Fibroblast of skin of left biceps (primary cell): Measurements from ENCODE around the gene EPSTI1.
"Not testable (repeated sequence)": the region's sequence is repeated elsewhere in the genome, so short reads cannot be mapped to it uniquely, and the experiment has no call there.

ENCODE experiments used
- DNase-seq, 2 experiments: peaks; one replicate each; pipeline ENCODE4 v3.0.0-alpha.2; 2013; ENCODE audit warnings: low read depth in 2 of 2

Gene EPSTI1

DNA sequence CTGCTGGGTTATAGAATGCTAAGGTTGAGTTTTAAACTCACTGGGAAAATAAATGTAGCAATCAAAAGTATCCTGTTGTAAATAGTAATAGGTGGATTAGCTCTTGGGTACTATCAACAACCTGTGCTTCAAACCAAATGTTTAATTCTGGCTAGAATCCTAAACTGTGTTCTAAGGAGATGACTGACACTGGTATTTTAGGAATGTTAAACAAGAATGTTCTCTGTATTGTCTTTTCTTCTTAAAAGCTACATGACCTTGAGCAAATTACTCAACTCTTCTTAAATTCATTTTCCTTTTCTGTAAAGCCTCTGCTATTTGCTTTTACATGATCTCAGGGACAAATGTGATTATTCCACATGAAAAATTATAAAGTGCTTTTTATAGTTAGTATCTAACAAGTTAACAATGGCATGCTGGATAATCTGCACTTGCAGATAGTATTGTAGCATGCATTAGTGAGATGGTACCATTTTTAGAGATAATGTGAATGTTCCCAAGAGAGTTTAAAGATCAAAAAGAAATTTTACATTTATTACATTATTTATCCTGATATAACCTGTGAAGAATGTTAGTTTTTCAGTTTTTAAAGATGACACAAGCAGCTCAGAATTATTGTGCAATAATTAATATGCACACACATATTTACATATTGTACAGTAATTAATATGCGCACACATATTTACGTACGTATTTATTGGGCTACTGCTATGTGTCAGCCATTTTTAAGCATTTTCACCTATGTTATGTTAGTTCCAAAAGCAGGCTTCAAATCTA is 13.6 kb upstream of the EPSTI1 start:
- no peak for DNase-seq

- no peak for DNase-seq
Observed at GRCh38 chr13:43003729-43004128, 11.7 kb upstream of the EPSTI1 start.

GRCh38 chr13:43003010-43003409 is 11.0 kb upstream of the EPSTI1 start:
- DNase-seq, result no peak

GRCh38 chr13:43002021-43002420 is 10.0 kb upstream of the EPSTI1 start:
- no peak for DNase-seq

GRCh38 chr13:43000676-43001075 is 8.6 kb upstream of the EPSTI1 start:
- DNase-seq, result no peak

GRCh38 chr13:42999491-42999890 is 7.5 kb upstream of the EPSTI1 start:
- DNase-seq, result no peak

DNA sequence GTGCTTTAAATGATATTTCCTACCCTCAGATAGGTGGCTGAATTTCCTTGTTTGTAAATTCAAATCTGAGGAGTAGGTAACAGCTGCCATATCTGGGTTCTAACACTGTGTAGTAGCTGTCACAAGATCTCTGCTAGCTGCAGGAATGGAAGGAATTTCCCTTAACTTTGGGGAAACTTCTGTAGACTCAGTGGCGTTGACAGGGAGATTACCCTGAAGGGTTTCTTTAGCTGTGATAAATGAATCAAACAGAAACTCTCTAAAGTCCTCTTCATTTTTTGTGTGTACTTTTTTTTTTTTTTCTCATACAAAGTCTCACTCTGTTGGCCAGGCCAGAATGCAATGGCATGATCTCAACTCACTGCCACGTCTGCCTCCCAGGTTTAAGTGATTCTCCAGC is 5.3 kb upstream of the EPSTI1 start:
- peak; percentile 69 to 79 for DNase-seq

- peak; percentile 89 to 92 for DNase-seq
Observed at GRCh38 chr13:42996584-42996983, 4.5 kb upstream of the EPSTI1 start.

GRCh38 chr13:42994878-42995277 is 2.8 kb upstream of the EPSTI1 start:
- no peak for DNase-seq

GRCh38 chr13:42992764-42993122 is 702 bp upstream of the EPSTI1 start:
- no peak for DNase-seq

- not testable (repeated sequence) for DNase-seq
Observed at GRCh38 chr13:42991233-42991897, 676 bp downstream of the EPSTI1 start.

GRCh38 chr13:42990291-42991232 is 1.5 kb downstream of the EPSTI1 start:
- peak in 1 of 2 experiments; percentile 53 for DNase-seq

DNA sequence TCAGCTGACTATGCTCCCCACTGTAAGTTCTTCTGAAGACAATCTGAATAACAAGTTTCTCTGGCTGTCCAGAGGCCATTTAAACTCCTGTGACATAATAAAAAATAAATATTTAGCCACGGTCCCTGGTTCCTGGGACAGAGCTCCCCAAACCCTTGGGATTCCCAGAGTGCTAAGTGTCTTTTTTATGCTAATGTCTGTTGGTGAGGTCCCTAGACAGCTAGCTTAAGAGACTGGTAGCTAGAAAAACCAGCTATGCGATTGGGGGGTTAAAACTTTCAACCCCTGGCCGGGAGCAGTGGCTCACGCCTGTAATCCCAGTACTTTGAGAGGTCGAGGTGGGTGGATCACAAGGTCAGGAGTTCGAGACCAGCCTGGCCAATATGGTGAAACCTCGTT is 5.9 kb downstream of the EPSTI1 start:
- DNase-seq, result no peak

GRCh38 chr13:42985312-42986175 is 6.5 kb downstream of the EPSTI1 start:
- DNase-seq, result no peak

- DNase-seq, result no peak
Observed at GRCh38 chr13:42984691-42985090, 7.3 kb downstream of the EPSTI1 start.

DNA sequence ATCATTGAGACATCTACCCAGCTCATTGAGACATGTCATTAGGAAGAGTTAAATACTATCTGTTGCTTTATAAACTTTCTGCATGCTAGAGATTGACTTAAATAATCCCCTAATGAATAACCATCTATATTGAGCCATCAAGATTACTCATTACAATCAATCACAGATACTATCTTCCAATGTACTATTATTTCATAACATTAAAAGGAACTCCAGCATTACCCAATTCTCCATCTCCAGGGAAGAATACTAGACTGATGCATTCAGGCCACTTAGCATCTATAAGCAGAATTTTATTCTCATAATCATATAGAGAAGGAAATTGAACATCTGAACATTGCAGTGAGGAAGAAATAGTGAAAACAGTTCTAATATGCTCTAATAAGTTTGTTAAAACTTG is 8.0 kb downstream of the EPSTI1 start:
- DNase-seq, result no peak

DNA sequence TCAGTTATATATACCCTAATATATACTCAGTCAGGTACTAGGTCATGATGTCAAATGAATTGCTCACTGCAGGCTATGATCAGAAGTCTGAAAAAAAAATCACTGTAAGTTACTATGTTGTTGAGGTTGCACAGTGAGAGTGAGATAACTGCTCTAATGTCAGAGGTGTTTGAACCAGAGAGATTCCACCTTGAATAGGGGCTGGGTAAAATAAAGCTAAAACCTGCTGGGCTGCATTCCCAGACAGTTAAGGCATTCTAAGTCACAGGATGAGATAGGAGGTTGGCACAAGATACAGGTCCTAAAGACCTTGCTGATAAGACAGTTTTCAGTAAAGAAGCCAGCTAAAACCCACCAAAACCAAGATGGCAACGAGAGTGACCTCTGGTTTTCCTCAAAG is 10.2 kb downstream of the EPSTI1 start:
- DNase-seq, result no peak

DNA sequence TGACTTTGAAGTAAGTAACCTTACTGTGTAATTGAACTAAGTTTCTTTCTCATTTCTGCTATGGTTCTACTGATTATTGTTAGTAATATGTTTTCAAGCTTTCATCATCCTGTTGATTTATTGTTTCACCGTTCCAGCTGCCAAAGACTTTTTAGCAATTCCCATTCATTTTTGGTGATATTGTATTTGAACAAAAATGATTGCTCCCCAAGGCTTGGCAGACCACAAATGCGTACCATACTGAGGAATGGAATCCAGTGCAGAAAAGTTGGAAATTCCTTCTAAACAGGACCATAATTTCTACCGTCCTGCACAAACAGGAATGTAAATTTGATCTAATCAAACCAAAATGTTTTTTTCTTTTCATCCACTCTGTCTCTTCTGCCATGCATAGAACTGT is 10.7 kb downstream of the EPSTI1 start:
- DNase-seq, result peak; percentile 93 to 94

DNA sequence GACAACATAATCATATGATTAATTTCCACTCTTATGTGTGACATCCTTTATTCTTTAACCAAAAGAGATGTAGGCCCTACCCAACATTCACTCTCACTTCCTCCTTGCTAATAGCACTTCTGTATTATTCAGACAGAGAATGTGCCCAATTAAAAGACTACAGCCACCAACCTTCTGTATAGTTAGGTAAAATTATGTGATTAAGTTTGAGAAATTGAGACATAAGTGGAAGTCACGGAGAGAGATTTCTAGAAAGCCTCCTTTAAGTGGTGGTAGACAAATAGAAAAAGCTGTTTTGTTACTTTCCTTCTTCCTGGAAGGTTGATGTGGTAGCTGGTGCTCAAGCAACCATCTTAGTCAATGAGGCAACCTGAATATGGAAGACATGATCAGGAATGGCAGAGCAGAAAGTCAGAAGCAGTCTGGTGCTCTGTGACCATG is 14.8 kb downstream of the EPSTI1 start:
- no peak for DNase-seq

DNA sequence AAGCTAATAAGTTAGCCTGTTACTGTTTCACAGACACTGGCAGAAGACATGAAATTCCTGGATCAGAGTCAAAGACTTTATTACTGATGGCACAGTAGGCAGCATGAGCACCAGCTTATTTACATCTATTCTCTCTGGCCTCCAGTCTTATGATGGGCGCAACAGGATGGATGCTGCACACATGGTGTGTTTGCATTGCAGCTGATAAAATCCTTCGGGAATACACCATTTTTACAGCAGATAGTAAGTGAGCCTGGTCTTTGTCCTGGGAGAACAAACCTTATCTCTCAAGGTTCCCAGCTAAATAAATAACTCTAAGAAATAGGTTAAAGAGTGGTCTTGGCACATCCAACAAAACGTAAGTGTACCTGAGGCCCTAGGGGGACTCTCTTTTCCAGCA is 16.0 kb downstream of the EPSTI1 start:
- DNase-seq, result no peak

DNA sequence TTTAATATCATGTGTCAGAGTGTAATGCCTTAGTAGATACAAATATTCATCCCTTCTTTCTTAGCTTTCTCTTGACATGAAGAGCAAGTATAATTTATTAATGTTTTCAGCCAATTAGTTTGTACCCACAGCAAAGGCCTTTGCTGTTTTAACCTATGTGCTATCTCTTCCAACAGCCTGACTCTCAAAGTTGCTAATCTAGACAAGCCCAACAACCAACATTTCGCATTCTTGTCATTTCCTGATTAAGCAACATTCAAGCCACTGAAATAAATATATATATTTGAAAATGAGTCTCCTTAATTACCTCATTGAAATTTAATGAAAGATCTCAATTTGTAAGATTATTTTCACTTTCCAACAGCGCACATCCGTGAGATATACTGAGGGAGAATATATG is 18.5 kb downstream of the EPSTI1 start:
- no peak for DNase-seq
